Adrenal gland (tissue), 5 donors: ENCODE measurements around the gene ZNF831.

Source experiments
- CTCF ChIP-seq, 6 experiments: fragments of 450-650 bp in 4 of 6; fragments of 200-600 bp in 2 of 6; sonication (generic) in 1 of 6; IDR thresholded peaks; 1 replicate in 5 of 6; 2 replicates in 1 of 6; pipeline versions ENCODE4 v1.5.1 to v1.8.0; 2016 to 2021; ENCODE audit warnings: antibody characterized with exemption in 6 of 6, mild to moderate bottlenecking in 2 of 6, moderate library complexity in 1 of 6
- POLR2A ChIP-seq, 2 donors: fragments of 450-650 bp; IDR thresholded peaks; one replicate each; pipeline ENCODE4 v1.6.1; 2017; ENCODE audit warnings: antibody characterized with exemption in 2 of 2, mild to moderate bottlenecking in 2 of 2, moderate library complexity in 1 of 2
- donor health status: DM: no; HTN: no; CAD: no.

GRCh38 chr20:59149678-59150504, 13.7 kb upstream of the ZNF831 start:
- no peak for TF ChIP-seq CTCF (IDR thresholded peaks at IDR 0.05)
- no peak for TF ChIP-seq POLR2A (IDR thresholded peaks at IDR 0.05)
